ENCODE data around the gene CAPN14. TPM values are rescaled to one million over a fixed set of nuclear protein-coding genes. Genes with fewer than 3 reads are reported as not detected.

Gene CAPN14
- total and polyA plus RNA-seq, 4 donors: 0.05 to 0.08 TPM; not detected in 2

GRCh38 chr2:31150120-31150670 lies 67.1 kb downstream of the CAPN14 start:
- no peak overlapping the region for H3K9ac ChIP-seq (ENCODE audit: low read depth in 1 of 2, low read length in 2 of 2)
- TF ChIP-seq HNF4A (conservative IDR thresholded peaks at IDR 0.05) (no peak), GABPA (IDR thresholded peaks at IDR 0.05 in 1 of 2, conservative IDR thresholded peaks at IDR 0.05 in 1 of 2) (no peak), SP1 (IDR thresholded peaks at IDR 0.05) (no peak), EGR1 (IDR thresholded peaks at IDR 0.05; ENCODE audit: low read depth in 2 of 2) (no peak), FOXA2 (IDR thresholded peaks at IDR 0.05) (no peak)
- no peaks in the 10 kb centered on the region for H3K4me1 ChIP-seq (ENCODE audit: control insufficient read depth in 4 of 4, insufficient read depth in 4 of 4, low read length in 3 of 4)
- H3K36me3 ChIP-seq (ENCODE audit: control insufficient read depth in 4 of 4, insufficient read depth in 3 of 4, low read depth in 1 of 4, low read length in 3 of 4): no peaks in the 10 kb centered on the region
- peaks cover 0 to 3% (median 0%) of the 10 kb centered on the region in 4 donors for H3K9me3 ChIP-seq (ENCODE audit: control insufficient read depth in 4 of 4, low read length in 3 of 4)
- WGBS: 80% methylated on average over 6 of the region's 6 CpGs
- no peak overlapping the region for H3K27ac ChIP-seq (ENCODE audit: low read depth in 1 of 2, low read length in 2 of 2)
- no peak overlapping the region for H3K4me3 ChIP-seq (ENCODE audit: low read depth in 1 of 3, low read length in 3 of 3)
- H3K27me3 ChIP-seq (ENCODE audit: control insufficient read depth in 4 of 4, insufficient read depth in 4 of 4, low read length in 3 of 4): peaks cover 0 to 5% (median 0%) of the 10 kb centered on the region in 4 donors
- no peak for DNase-seq (ENCODE audit: low spot score)

- H3K4me1 ChIP-seq (ENCODE audit: control insufficient read depth in 4 of 4, insufficient read depth in 4 of 4, low read length in 3 of 4): no peaks in the 10 kb centered on the region
- 83% methylated on average over 2 of the region's 2 CpGs for WGBS
- no peak overlapping the region for H3K27ac ChIP-seq (ENCODE audit: low read depth in 1 of 2, low read length in 2 of 2)
- H3K36me3 ChIP-seq (ENCODE audit: control insufficient read depth in 4 of 4, insufficient read depth in 3 of 4, low read depth in 1 of 4, low read length in 3 of 4): no peaks in the 10 kb centered on the region
- no peak for DNase-seq (ENCODE audit: low spot score)
- H3K4me3 ChIP-seq (ENCODE audit: low read depth in 1 of 3, low read length in 3 of 3): no peak overlapping the region
- peaks cover 0 to 5% (median 0%) of the 10 kb centered on the region in 4 donors for H3K27me3 ChIP-seq (ENCODE audit: control insufficient read depth in 4 of 4, insufficient read depth in 4 of 4, low read length in 3 of 4)
- H3K9me3 ChIP-seq (ENCODE audit: control insufficient read depth in 4 of 4, low read length in 3 of 4): peaks cover 0 to 3% (median 0%) of the 10 kb centered on the region in 4 donors
- TF ChIP-seq MAX (IDR thresholded peaks at IDR 0.05) (no peak), GABPA (IDR thresholded peaks at IDR 0.05 in 1 of 2, conservative IDR thresholded peaks at IDR 0.05 in 1 of 2) (no peak), RAD21 (IDR thresholded peaks at IDR 0.05) (no peak), YY1 (IDR thresholded peaks at IDR 0.05) (no peak), HNF4G (IDR thresholded peaks at IDR 0.05) (no peak), JUND (IDR thresholded peaks at IDR 0.05) (no peak), EGR1 (IDR thresholded peaks at IDR 0.05; ENCODE audit: low read depth in 2 of 2) (no peak), ZBTB33 (IDR thresholded peaks at IDR 0.05) (no peak), RXRA (IDR thresholded peaks at IDR 0.05) (no peak), ATF3 (IDR thresholded peaks at IDR 0.05) (no peak), NR2F2 (IDR thresholded peaks at IDR 0.05) (no peak), HNF4A (conservative IDR thresholded peaks at IDR 0.05) (no peak), REST (IDR thresholded peaks at IDR 0.05) (no peak), TAF1 (conservative IDR thresholded peaks at IDR 0.05) (no peak), SP1 (IDR thresholded peaks at IDR 0.05) (no peak), FOXA1 (IDR thresholded peaks at IDR 0.05) (no peak), FOXA2 (IDR thresholded peaks at IDR 0.05) (no peak)
- no peak overlapping the region for H3K9ac ChIP-seq (ENCODE audit: low read depth in 1 of 2, low read length in 2 of 2)
These were observed 68.8 kb downstream of the CAPN14 start for GRCh38 chr2:31148514-31148913.

All from liver (tissue), 9 donors.